ENCODE results near the gene TMEM238.

DNA sequence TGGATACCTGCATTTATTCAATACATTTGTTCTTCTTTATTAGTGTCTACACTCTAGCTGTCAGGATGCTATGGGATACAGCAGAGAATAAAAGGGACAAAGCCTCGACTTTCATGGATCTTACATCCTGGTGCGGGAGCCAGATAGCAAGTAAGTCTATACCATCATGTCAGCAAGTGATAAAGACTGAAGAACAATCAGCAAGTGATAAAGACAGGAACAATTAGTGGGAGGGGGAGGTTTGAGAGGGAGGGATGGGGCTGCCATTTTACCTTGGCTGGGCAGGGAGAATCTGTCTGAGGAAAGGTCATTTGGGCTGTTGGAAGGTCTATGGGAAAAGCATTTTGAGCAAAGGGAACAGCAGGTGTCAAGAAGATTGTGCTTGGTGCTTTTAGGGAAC, 26.1 kb upstream of the TMEM238 start:
- TF ChIP-seq, protein P1, sequence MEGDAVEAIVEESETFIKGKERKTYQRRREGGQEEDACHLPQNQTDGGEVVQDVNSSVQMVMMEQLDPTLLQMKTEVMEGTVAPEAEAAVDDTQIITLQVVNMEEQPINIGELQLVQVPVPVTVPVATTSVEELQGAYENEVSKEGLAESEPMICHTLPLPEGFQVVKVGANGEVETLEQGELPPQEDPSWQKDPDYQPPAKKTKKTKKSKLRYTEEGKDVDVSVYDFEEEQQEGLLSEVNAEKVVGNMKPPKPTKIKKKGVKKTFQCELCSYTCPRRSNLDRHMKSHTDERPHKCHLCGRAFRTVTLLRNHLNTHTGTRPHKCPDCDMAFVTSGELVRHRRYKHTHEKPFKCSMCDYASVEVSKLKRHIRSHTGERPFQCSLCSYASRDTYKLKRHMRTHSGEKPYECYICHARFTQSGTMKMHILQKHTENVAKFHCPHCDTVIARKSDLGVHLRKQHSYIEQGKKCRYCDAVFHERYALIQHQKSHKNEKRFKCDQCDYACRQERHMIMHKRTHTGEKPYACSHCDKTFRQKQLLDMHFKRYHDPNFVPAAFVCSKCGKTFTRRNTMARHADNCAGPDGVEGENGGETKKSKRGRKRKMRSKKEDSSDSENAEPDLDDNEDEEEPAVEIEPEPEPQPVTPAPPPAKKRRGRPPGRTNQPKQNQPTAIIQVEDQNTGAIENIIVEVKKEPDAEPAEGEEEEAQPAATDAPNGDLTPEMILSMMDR (IDR thresholded peaks at IDR 0.05; ENCODE audit: insufficient read depth, low read length, poor library complexity, severe bottlenecking) = no peak
- TF ChIP-seq EZH2phosphoT487 (conservative IDR thresholded peaks at IDR 0.05; ENCODE audit: low read length) = no peak

Data from SU-DHL-6 (cell line).